Esophagus squamous epithelium (tissue), 5 donors: ENCODE results near the gene CLOCK. TPM values are rescaled to one million over a fixed set of nuclear protein-coding genes. Genes with fewer than 3 reads are reported as not detected.

Experiments used
- DNase-seq: peaks from one replicate; lab custom pipeline; 2025; lab: John Stamatoyannopoulos, UW
- H3K27ac ChIP-seq, 4 donors: fragments of 200-600 bp; sonication (generic); one replicate each; pipeline ENCODE4 v1.5.1; 2016 to 2019; ENCODE audit warnings: mild to moderate bottlenecking in 1 of 4
- H3K27me3 ChIP-seq, 4 donors: fragments of 200-600 bp; sonication (generic); 1 replicate in 3 of 4; 2 replicates in 1 of 4; pipeline versions ENCODE4 v1.5.1 to v1.6.0; 2017 to 2021; ENCODE audit warnings: antibody characterized with exemption in 1 of 4
- H3K36me3 ChIP-seq, 3 donors: fragments of 200-600 bp; sonication (generic); one replicate each; pipeline ENCODE4 v1.5.1; 2016 to 2019
- H3K4me1 ChIP-seq, 3 donors: fragments of 200-600 bp; sonication (generic); one replicate each; pipeline ENCODE4 v1.5.1; 2017 to 2019
- H3K4me3 ChIP-seq, 4 donors: fragments of 200-600 bp; sonication (generic); 1 replicate in 3 of 4; 2 replicates in 1 of 4; pipeline ENCODE4 v1.5.1; 2016 to 2019; ENCODE audit warnings: mild to moderate bottlenecking in 2 of 4, moderate library complexity in 1 of 4
- H3K9me3 ChIP-seq, 3 donors: fragments of 200-600 bp; sonication (generic); one replicate each; pipeline ENCODE4 v1.5.1; 2016 to 2019
- CTCF ChIP-seq, 6 experiments: fragments of 450-650 bp in 4 of 6; fragments of 200-600 bp in 2 of 6; sonication (generic) in 2 of 6; IDR thresholded peaks; one replicate each; pipeline ENCODE4 v1.5.1; 2016 to 2019; ENCODE audit warnings: antibody characterized with exemption in 6 of 6, mild to moderate bottlenecking in 4 of 6, moderate library complexity in 4 of 6
- POLR2A ChIP-seq, 4 donors: fragments of 450-650 bp; IDR thresholded peaks; one replicate each; pipeline ENCODE4 v1.6.1; 2017; ENCODE audit warnings: antibody characterized with exemption in 4 of 4, mild to moderate bottlenecking in 4 of 4, moderate library complexity in 3 of 4
- WGBS, 2 donors: methylation state at CpG; one replicate each; pipeline ENCODE4 v1.1.5; 2018; 5-methylcytosine and 5-hydroxymethylcytosine counted together
- intact Hi-C: fragments of 100-400 bp; cut with DNase I; formaldehyde crosslinking; loops from one replicate; pipeline ENCODE4 v1.15.0; 2022
- total RNA-seq, 4 donors: library from RNA; depleted of rRNA; stranded (reverse); fragments of >200 nt; gene quantifications; one replicate each; pipeline ENCODE4 v1.1.0, GENCODE V29; 2016
- donor health status: DM: yes; HTN: yes; CAD: no.

Gene CLOCK
- total RNA-seq, 4 donors from 2014 or later: 15.2 to 39.3 (median 32.6) TPM

GRCh38 chr4:55386073-55386472, 160.6 kb downstream of the CLOCK start:
- DNase-seq: no peak

GRCh38 chr4:55385201-55385649, 161.5 kb downstream of the CLOCK start:
- DNase-seq: no peak
- Histone ChIP-seq H3K27me3 (no peaks in the 10 kb centered on the region), H3K9me3 (no peaks in the 10 kb centered on the region), H3K27ac (no peak overlapping the region), H3K4me1 (no peaks in the 10 kb centered on the region), H3K4me3 (no peak overlapping the region), H3K36me3 (no peaks in the 10 kb centered on the region)
- TF ChIP-seq POLR2A (IDR thresholded peaks at IDR 0.05) (no peak), CTCF (IDR thresholded peaks at IDR 0.05) (no peak)
- intact Hi-C loops: no loop called here
- 82 to 86% methylated on average over 3 of the region's 3 CpGs for WGBS, 2 donors

More at GRCh38 chr4:55386073-55386472, 160.6 kb downstream of the CLOCK start:
- H3K27me3 ChIP-seq: no peaks in the 10 kb centered on the region
- intact Hi-C loops: no loop called here
- no peaks in the 10 kb centered on the region for H3K4me1 ChIP-seq
- no peak overlapping the region for H3K27ac ChIP-seq
- H3K4me3 ChIP-seq: no peak overlapping the region
- TF ChIP-seq POLR2A (IDR thresholded peaks at IDR 0.05) (no peak), CTCF (IDR thresholded peaks at IDR 0.05) (no peak)
- no peaks in the 10 kb centered on the region for H3K36me3 ChIP-seq
- H3K9me3 ChIP-seq: no peaks in the 10 kb centered on the region

DNA sequence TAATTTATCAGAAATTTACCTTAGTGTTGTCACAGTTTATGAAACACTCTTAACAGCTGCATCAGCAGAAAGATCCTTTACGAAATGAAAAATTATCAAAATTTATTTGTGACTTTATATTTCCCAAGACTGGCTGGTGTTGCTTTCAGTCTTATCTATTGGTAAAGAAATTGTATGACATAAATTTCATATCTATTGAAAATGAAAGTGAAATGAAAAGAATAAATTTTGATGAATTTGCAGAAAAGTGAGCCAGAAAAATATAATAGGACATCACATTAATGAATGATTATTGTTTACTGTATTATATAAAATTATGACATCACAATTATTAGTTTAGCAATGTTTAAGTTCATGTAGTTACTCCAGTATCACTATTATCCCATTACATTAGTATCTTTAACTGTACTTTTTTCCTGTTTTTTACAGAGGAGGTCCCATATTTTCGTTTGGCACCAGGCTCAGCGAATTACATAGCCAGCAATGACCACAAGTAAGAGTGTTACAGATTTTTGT, 164.2 kb downstream of the CLOCK start:
- intact Hi-C loops: no loop called here
- peaks cover 0 to 9% (median 0%) of the 10 kb centered on the region in 3 donors for H3K4me1 ChIP-seq

GRCh38 chr4:55381502-55381901, 165.2 kb downstream of the CLOCK start:
- TF ChIP-seq POLR2A (IDR thresholded peaks at IDR 0.05): no peak
- TF ChIP-seq CTCF (IDR thresholded peaks at IDR 0.05): no peak
- no peak overlapping the region for H3K27ac ChIP-seq
- H3K36me3 ChIP-seq: no peaks in the 10 kb centered on the region
- no peaks in the 10 kb centered on the region for H3K27me3 ChIP-seq
- intact Hi-C loops: no loop called here
- no peaks in the 10 kb centered on the region for H3K9me3 ChIP-seq
- DNase-seq: no peak
- H3K4me3 ChIP-seq: no peak overlapping the region
- 87 to 95% methylated on average over 6 to 7 of the region's 7 CpGs for WGBS, 2 donors
- peaks cover 0 to 9% (median 0%) of the 10 kb centered on the region in 3 donors for H3K4me1 ChIP-seq

More for the DNA sequence above, 164.2 kb downstream of the CLOCK start:
- no peaks in the 10 kb centered on the region for H3K27me3 ChIP-seq
- H3K4me3 ChIP-seq: no peak overlapping the region
- no peaks in the 10 kb centered on the region for H3K36me3 ChIP-seq
- DNase-seq: no peak
- 86% methylated on average over 3 of the region's 3 CpGs for WGBS, 2 donors
- H3K27ac ChIP-seq: no peak overlapping the region
- no peaks in the 10 kb centered on the region for H3K9me3 ChIP-seq
- TF ChIP-seq POLR2A (IDR thresholded peaks at IDR 0.05) (no peak), CTCF (IDR thresholded peaks at IDR 0.05) (no peak)

DNA sequence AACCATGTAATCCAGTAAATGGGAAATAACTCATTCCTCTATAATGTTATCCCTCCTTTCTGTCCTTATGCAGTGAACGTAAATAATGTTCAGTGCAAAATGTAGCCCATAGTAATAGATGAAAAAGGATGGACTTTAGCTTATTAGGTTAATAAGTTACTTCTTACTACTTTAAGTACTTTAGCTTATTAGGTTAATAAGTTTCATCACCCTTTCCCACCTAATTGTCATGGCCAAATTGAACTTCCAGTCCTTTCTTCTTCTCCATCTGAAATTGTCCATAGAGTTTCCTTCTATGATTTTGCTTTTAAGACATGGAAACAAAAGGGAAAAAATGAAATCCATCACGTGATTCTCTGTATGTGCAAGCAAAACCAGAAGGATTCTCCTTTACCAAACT, 166.1 kb downstream of the CLOCK start:
- no peak for TF ChIP-seq CTCF (IDR thresholded peaks at IDR 0.05)
- no peak for TF ChIP-seq POLR2A (IDR thresholded peaks at IDR 0.05)

More for the DNA sequence above, 166.1 kb downstream of the CLOCK start:
- Histone ChIP-seq H3K27me3 (no peaks in the 10 kb centered on the region), H3K9me3 (no peaks in the 10 kb centered on the region), H3K4me3 (no peak overlapping the region), H3K36me3 (no peaks in the 10 kb centered on the region), H3K4me1 (peaks cover 0 to 9% (median 0%) of the 10 kb centered on the region in 3 donors), H3K27ac (no peak overlapping the region)
- no peak for DNase-seq
- 73 to 94% methylated on average over 2 of the region's 2 CpGs for WGBS, 2 donors
- intact Hi-C loops: no loop called here
